Measurements from ENCODE around the gene HMCN2. TPM values are rescaled to one million over a fixed set of nuclear protein-coding genes. Genes with fewer than 3 reads are reported as not detected.

HMCN2 gene
- total RNA-seq, 1 experiment from 2014 or later = 5.6 TPM

DNA sequence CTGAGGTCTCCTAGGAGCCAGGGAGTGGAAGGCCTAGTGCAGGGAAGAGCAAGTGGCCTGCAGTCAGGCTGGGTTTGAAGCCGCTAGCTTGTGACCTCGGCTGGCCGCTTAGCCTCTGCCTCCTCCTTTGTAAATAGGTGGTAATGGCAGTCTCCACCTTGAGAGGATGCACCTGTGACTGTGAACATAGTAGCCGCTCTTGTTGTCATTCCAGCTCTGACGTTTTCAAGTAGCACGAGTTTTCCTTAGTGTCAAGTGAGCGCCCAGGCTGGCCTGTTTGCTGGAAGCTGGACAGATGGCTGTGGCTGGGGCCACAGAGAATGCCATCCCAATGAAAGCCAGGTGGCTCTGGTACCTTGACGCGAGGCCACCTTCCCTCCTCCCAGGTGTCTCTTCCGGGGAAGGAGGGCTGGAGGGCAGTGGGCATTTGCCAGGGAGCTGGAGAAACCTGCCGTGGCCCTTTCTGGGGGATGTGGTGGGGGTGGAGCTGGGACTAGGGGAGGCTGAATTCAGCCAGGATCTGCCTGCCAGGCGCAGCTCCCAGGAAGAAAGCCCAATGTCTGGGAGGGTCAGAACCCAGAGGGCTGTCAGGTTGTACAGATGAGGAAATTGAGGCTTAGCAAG lies 181.7 kb downstream of the HMCN2 start:
- ChIA-PET CTCF (interaction anchor here (0.9 to 2.8 kb wide), 7 partner anchors 9 to 246 kb away, joined by 3 to 25 read pairs (median 5); partner anchors contain the start of gene EXOSC2), POLR2A (interaction anchor here (1.0 to 1.5 kb wide), 4 partner anchors 10 to 245 kb away, joined by 3 to 7 read pairs (median 4); no protein-coding TSS in a partner anchor)
- Mint-ChIP-seq H3K27ac (no peak overlapping the region), H3K9me3 (no peaks in the 10 kb centered on the region), H3K27me3 (ENCODE audit: low read depth) (peaks cover 30% of the 10 kb centered on the region), H3K4me1 (peaks cover 53% of the 10 kb centered on the region), H3K4me3 (no peak overlapping the region; the same call in 1 of the 2 replicates), H3K36me3 (no peaks in the 10 kb centered on the region)
- TF ChIP-seq NR2C2 (CRISPR knock-in tag; IDR thresholded peaks at IDR 0.05) = no peak
- TF ChIP-seq, protein P1, sequence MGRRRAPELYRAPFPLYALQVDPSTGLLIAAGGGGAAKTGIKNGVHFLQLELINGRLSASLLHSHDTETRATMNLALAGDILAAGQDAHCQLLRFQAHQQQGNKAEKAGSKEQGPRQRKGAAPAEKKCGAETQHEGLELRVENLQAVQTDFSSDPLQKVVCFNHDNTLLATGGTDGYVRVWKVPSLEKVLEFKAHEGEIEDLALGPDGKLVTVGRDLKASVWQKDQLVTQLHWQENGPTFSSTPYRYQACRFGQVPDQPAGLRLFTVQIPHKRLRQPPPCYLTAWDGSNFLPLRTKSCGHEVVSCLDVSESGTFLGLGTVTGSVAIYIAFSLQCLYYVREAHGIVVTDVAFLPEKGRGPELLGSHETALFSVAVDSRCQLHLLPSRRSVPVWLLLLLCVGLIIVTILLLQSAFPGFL (CRISPR knock-in tag; IDR thresholded peaks at IDR 0.05; ENCODE audit: borderline replicate concordance) = no peak
- TF ChIP-seq ZNF317 (CRISPR knock-in tag; IDR thresholded peaks at IDR 0.05; ENCODE audit: borderline replicate concordance, low read depth) = no peak
- TF ChIP-seq, protein P2, sequence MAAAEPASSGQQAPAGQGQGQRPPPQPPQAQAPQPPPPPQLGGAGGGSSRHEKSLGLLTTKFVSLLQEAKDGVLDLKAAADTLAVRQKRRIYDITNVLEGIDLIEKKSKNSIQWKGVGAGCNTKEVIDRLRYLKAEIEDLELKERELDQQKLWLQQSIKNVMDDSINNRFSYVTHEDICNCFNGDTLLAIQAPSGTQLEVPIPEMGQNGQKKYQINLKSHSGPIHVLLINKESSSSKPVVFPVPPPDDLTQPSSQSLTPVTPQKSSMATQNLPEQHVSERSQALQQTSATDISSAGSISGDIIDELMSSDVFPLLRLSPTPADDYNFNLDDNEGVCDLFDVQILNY (CRISPR knock-in tag; IDR thresholded peaks at IDR 0.05) = no peak
- TF ChIP-seq ZNF396 (CRISPR knock-in tag; IDR thresholded peaks at IDR 0.05; ENCODE audit: borderline replicate concordance) = no peak
- TF ChIP-seq PRRX2 (CRISPR knock-in tag; IDR thresholded peaks at IDR 0.05) = no peak
- TF ChIP-seq ZNF416 (CRISPR knock-in tag; IDR thresholded peaks at IDR 0.05) = no peak
- TF ChIP-seq CBFB (CRISPR knock-in tag; IDR thresholded peaks at IDR 0.05; ENCODE audit: low read depth) = no peak
- TF ChIP-seq MXD4 (CRISPR knock-in tag; IDR thresholded peaks at IDR 0.05; ENCODE audit: borderline replicate concordance) = no peak
- TF ChIP-seq, protein P3, sequence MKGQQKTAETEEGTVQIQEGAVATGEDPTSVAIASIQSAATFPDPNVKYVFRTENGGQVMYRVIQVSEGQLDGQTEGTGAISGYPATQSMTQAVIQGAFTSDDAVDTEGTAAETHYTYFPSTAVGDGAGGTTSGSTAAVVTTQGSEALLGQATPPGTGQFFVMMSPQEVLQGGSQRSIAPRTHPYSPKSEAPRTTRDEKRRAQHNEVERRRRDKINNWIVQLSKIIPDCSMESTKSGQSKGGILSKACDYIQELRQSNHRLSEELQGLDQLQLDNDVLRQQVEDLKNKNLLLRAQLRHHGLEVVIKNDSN (CRISPR knock-in tag; IDR thresholded peaks at IDR 0.05) = no peak
- TF ChIP-seq JAZF1 (CRISPR knock-in tag; IDR thresholded peaks at IDR 0.05) = no peak
- TF ChIP-seq ZNF232 (CRISPR knock-in tag; IDR thresholded peaks at IDR 0.05) = no peak
- TF ChIP-seq, protein P4, sequence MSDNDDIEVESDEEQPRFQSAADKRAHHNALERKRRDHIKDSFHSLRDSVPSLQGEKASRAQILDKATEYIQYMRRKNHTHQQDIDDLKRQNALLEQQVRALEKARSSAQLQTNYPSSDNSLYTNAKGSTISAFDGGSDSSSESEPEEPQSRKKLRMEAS (CRISPR knock-in tag; IDR thresholded peaks at IDR 0.05) = no peak
- no peak for TF ChIP-seq FOXK1 (CRISPR knock-in tag; IDR thresholded peaks at IDR 0.05)
- TF ChIP-seq, protein P5, sequence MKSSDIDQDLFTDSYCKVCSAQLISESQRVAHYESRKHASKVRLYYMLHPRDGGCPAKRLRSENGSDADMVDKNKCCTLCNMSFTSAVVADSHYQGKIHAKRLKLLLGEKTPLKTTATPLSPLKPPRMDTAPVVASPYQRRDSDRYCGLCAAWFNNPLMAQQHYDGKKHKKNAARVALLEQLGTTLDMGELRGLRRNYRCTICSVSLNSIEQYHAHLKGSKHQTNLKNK (CRISPR knock-in tag; IDR thresholded peaks at IDR 0.05) = no peak
- no peak for TF ChIP-seq GABPB1 (CRISPR knock-in tag; IDR thresholded peaks at IDR 0.05)
- TF ChIP-seq, protein P6, sequence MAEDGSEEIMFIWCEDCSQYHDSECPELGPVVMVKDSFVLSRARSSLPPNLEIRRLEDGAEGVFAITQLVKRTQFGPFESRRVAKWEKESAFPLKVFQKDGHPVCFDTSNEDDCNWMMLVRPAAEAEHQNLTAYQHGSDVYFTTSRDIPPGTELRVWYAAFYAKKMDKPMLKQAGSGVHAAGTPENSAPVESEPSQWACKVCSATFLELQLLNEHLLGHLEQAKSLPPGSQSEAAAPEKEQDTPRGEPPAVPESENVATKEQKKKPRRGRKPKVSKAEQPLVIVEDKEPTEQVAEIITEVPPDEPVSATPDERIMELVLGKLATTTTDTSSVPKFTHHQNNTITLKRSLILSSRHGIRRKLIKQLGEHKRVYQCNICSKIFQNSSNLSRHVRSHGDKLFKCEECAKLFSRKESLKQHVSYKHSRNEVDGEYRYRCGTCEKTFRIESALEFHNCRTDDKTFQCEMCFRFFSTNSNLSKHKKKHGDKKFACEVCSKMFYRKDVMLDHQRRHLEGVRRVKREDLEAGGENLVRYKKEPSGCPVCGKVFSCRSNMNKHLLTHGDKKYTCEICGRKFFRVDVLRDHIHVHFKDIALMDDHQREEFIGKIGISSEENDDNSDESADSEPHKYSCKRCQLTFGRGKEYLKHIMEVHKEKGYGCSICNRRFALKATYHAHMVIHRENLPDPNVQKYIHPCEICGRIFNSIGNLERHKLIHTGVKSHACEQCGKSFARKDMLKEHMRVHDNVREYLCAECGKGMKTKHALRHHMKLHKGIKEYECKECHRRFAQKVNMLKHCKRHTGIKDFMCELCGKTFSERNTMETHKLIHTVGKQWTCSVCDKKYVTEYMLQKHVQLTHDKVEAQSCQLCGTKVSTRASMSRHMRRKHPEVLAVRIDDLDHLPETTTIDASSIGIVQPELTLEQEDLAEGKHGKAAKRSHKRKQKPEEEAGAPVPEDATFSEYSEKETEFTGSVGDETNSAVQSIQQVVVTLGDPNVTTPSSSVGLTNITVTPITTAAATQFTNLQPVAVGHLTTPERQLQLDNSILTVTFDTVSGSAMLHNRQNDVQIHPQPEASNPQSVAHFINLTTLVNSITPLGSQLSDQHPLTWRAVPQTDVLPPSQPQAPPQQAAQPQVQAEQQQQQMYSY (CRISPR knock-in tag; IDR thresholded peaks at IDR 0.05) = no peak
- TF ChIP-seq, protein P7, sequence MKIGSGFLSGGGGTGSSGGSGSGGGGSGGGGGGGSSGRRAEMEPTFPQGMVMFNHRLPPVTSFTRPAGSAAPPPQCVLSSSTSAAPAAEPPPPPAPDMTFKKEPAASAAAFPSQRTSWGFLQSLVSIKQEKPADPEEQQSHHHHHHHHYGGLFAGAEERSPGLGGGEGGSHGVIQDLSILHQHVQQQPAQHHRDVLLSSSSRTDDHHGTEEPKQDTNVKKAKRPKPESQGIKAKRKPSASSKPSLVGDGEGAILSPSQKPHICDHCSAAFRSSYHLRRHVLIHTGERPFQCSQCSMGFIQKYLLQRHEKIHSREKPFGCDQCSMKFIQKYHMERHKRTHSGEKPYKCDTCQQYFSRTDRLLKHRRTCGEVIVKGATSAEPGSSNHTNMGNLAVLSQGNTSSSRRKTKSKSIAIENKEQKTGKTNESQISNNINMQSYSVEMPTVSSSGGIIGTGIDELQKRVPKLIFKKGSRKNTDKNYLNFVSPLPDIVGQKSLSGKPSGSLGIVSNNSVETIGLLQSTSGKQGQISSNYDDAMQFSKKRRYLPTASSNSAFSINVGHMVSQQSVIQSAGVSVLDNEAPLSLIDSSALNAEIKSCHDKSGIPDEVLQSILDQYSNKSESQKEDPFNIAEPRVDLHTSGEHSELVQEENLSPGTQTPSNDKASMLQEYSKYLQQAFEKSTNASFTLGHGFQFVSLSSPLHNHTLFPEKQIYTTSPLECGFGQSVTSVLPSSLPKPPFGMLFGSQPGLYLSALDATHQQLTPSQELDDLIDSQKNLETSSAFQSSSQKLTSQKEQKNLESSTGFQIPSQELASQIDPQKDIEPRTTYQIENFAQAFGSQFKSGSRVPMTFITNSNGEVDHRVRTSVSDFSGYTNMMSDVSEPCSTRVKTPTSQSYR (CRISPR knock-in tag; IDR thresholded peaks at IDR 0.05) = no peak
- no peak for TF ChIP-seq TCF7 (CRISPR knock-in tag; IDR thresholded peaks at IDR 0.05; ENCODE audit: low read depth)
- TF ChIP-seq, protein P8, sequence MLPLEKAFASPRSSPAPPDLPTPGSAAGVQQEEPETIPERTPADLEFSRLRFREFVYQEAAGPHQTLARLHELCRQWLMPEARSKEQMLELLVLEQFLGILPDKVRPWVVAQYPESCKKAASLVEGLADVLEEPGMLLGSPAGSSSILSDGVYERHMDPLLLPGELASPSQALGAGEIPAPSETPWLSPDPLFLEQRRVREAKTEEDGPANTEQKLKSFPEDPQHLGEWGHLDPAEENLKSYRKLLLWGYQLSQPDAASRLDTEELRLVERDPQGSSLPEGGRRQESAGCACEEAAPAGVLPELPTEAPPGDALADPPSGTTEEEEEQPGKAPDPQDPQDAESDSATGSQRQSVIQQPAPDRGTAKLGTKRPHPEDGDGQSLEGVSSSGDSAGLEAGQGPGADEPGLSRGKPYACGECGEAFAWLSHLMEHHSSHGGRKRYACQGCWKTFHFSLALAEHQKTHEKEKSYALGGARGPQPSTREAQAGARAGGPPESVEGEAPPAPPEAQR (CRISPR knock-in tag; IDR thresholded peaks at IDR 0.05) = no peak
- ATAC-seq (no peak), DNase-seq (ENCODE audit: low spot score) (no peak)

All from WTC11 (cell line).